K562 (cell line): Measurements from ENCODE around the gene ASGR1. TPM values are rescaled to one million over a fixed set of nuclear protein-coding genes. Genes with fewer than 3 reads are reported as not detected.
A peak's percentile ranks its signal among the peaks of the same experiment; 100 is the strongest.
"Not testable (repeated sequence)": the region's sequence is repeated elsewhere in the genome, so short reads cannot be mapped to it uniquely, and the experiment has no call there.

Experiments used
- ATAC-seq: fragments of 200-7000 bp; cut with Tn5 transposase; 3 replicates; pipeline ENCODE4 v1.9.1; 2020; ENCODE audit warnings: moderate library complexity
- BruUV-seq: library from RNA; stranded (reverse); fragments of 400-500 nt; replicated peaks from 2 replicates; lab custom pipeline; 2021; lab: Mats Ljungman, UMichigan
- CTCF ChIA-PET: fragments of 300-600 bp; formaldehyde crosslinking; extraction: SDS; loops from one replicate; lab custom pipeline; 2021; ENCODE audit warnings: low intra/inter-chr PET ratio; lab: Yijun Ruan, JAX
- POLR2A ChIA-PET: fragments of 300-600, 350-650 bp; sonication (Branson Sonifier 250); formaldehyde crosslinking; extraction: SDS; loops from one replicate; lab custom pipeline; 2021; ENCODE audit warnings: antibody characterized with exemption, inconsistent platforms; lab: Yijun Ruan, JAX
- DNase-seq, 4 experiments: peaks; one replicate each; pipeline versions ENCODE4 v3.0.0 to v3.0.0-alpha.2; 2011 to 2018; ENCODE audit warnings: low spot score in 3 of 4, mixed read lengths in 3 of 4; ENCODE audit errors: extremely low read depth in 1 of 4
- FAIRE-seq: peaks from 2 replicates; lab custom pipeline; 2011; peaks lifted over from hg19 to GRCh38; lab: Jason Lieb, UNC
- H2AFZ ChIP-seq: 2 replicates; pipeline ENCODE4 v1.6.0; 2011; ENCODE audit warnings: low read depth, low read length, control low read depth, inconsistent platforms
- H3K27ac ChIP-seq: fragments of 200-600 bp; 3 replicates; pipeline ENCODE4 v1.8.0; 2011; ENCODE audit warnings: low read depth, mild to moderate bottlenecking, control low read depth, inconsistent platforms, low read length, moderate library complexity, mixed read lengths; ENCODE audit errors: extremely low read depth
- H3K27me3 ChIP-seq, 2 experiments: fragments of 300-600 bp in 1 of 2; 2 replicates in 1 of 2; 3 replicates in 1 of 2; pipeline versions ENCODE4 v1.6.0 to v1.8.0; 2011; ENCODE audit warnings: inconsistent platforms in 2 of 2, low read length in 2 of 2, mild to moderate bottlenecking in 1 of 2, mixed read lengths in 1 of 2, moderate library complexity in 1 of 2; ENCODE audit not compliant: control insufficient read depth in 2 of 2, insufficient read depth in 2 of 2
- H3K36me3 ChIP-seq: fragments of 300-600 bp; 3 replicates; pipeline ENCODE4 v1.8.0; 2011; ENCODE audit warnings: mild to moderate bottlenecking, low read length, inconsistent platforms; ENCODE audit not compliant: control insufficient read depth, insufficient read depth
- H3K4me1 ChIP-seq, 2 experiments: fragments of 200-600 bp in 1 of 2; replicated peaks in 1 of 2; 2 replicates in 1 of 2; 3 replicates in 1 of 2; pipeline versions ENCODE4 v1.5.1 to v1.8.0; 2011; ENCODE audit warnings: inconsistent platforms in 2 of 2, low read length in 2 of 2, mild to moderate bottlenecking in 1 of 2, mixed read lengths in 1 of 2, moderate library complexity in 1 of 2; ENCODE audit not compliant: control insufficient read depth in 2 of 2, insufficient read depth in 2 of 2
- H3K4me2 ChIP-seq: 2 replicates; pipeline ENCODE4 v1.6.1; 2011; ENCODE audit warnings: low read length, control low read depth, inconsistent platforms, mixed read lengths; ENCODE audit not compliant: insufficient read depth
- H3K4me3 ChIP-seq: fragments of 200-600 bp; sonication (generic), shearing (Covaris generic); 2 replicates; pipeline ENCODE4 v1.5.1; 2016; ENCODE audit warnings: control low read depth, inconsistent platforms
- H3K79me2 ChIP-seq: fragments of 200-600 bp; 3 replicates; pipeline ENCODE4 v1.8.0; 2011; ENCODE audit warnings: low read length, inconsistent platforms; ENCODE audit not compliant: control insufficient read depth, insufficient read depth
- H3K9ac ChIP-seq, 2 experiments: 2 replicates each; pipeline versions ENCODE4 v1.6.0 to v1.6.1; 2011; ENCODE audit warnings: low read depth in 2 of 2, low read length in 2 of 2, control low read depth in 1 of 2, inconsistent platforms in 1 of 2, mild to moderate bottlenecking in 1 of 2, mixed read lengths in 1 of 2; ENCODE audit not compliant: insufficient read depth in 1 of 2
- H3K9me1 ChIP-seq: one replicate; pipeline ENCODE4 v1.6.0; 2011; ENCODE audit warnings: inconsistent platforms, mild to moderate bottlenecking, low read length, moderate library complexity; ENCODE audit not compliant: control insufficient read depth, insufficient read depth
- H3K9me3 ChIP-seq: replicated peaks from 2 replicates; pipeline ENCODE4 v1.5.1; 2011; ENCODE audit warnings: low read depth, low read length, inconsistent platforms; ENCODE audit not compliant: control insufficient read depth, insufficient read depth
- H4K20me1 ChIP-seq: replicated peaks from 2 replicates; pipeline ENCODE4 v1.6.1; 2011; ENCODE audit warnings: low read length, inconsistent platforms, mixed read lengths; ENCODE audit not compliant: control insufficient read depth, insufficient read depth
- BRF1 ChIP-seq: IDR thresholded peaks from 3 replicates; pipeline ENCODE4 v1.6.1; 2011; ENCODE audit warnings: borderline replicate concordance, mild to moderate bottlenecking; ENCODE audit not compliant: insufficient read length; ENCODE audit errors: extremely low read depth
- TCFL5 ChIP-seq: fragments of 250-450 bp; sonication (Bioruptor Pico); conservative IDR thresholded peaks from 2 replicates; pipeline ENCODE4 v1.6.1; 2021; ENCODE audit warnings: mild to moderate bottlenecking, moderate library complexity, matching md5 sums
- ZNF121 ChIP-seq: sonication (generic); formaldehyde crosslinking; conservative IDR thresholded peaks from 2 replicates; pipeline ENCODE4 v1.8.0; 2022; ENCODE audit warnings: missing genetic modification reagents
- WGBS: fragments of 100-300 bp; shearing (Covaris generic); methylation state at CpG from one replicate; pipeline ENCODE4 v1.1.6; 2016; ENCODE audit warnings: low coverage, mixed read lengths; ENCODE audit not compliant: insufficient coverage; ENCODE audit errors: missing lambda C conversion rate; 5-methylcytosine and 5-hydroxymethylcytosine counted together
- in situ Hi-C: fragments of 300-500 bp; cut with MboI; formaldehyde crosslinking; loops from 4 replicates; pipeline ENCODE4 v1.15.0; 2018; ENCODE audit warnings: inconsistent platforms, mixed read lengths
- intact Hi-C: fragments of 100-400 bp; cut with micrococcal nuclease; formaldehyde crosslinking; loops from 2 replicates; pipeline ENCODE4 v1.14.2; 2022
- polyA plus RNA-seq, 8 experiments: library from polyadenylated mRNA; depleted of rRNA in 4 of 8; stranded (reverse) in 5 of 8; unstranded in 3 of 8; fragments of >200 nt; fragmentation: Nextera tagmentation in 2 of 8; fragmentation: Illumina TruSeq in 1 of 8; extraction: Ambion mirVana in 2 of 8; extraction: Trizol in 1 of 8; gene quantifications; 2 replicates each; pipeline versions ENCODE4 v1.2.1 to v1.2.3, GENCODE V29; 2011 to 2014; ENCODE audit warnings: inconsistent platforms in 1 of 8, missing spikeins in 1 of 8
- total RNA-seq, 7 experiments: library from RNA; depleted of rRNA in 6 of 7; stranded (reverse); fragments of >200 nt in 6 of 7; fragmentation: Illumina TruSeq in 2 of 7; extraction: Trizol in 2 of 7; gene quantifications; 2 replicates each; pipeline versions ENCODE4 v1.2.1 to v1.2.3, GENCODE V29; 2011 to 2021; ENCODE audit warnings: low replicate concordance in 1 of 7
- TF ChIP-seq, protein P1 (sequence below): fragments of 450-650 bp; IDR thresholded peaks from 2 replicates; pipeline ENCODE4 v1.6.1; 2017; ENCODE audit warnings: mild to moderate bottlenecking, moderate library complexity
- TF ChIP-seq, protein P2 (sequence below): fragments of 150-350 bp; IDR thresholded peaks from 2 replicates; pipeline ENCODE4 v1.6.1; 2014; ENCODE audit warnings: low read depth, mild to moderate bottlenecking, low read length, borderline replicate concordance

Gene ASGR1
- total and polyA plus RNA-seq, 9 of the 15 experiments (the other 6 are each of a cell fraction or from before 2014, with no cell fraction given) = 0.11 to 1.0 (median 0.64) TPM; not detected in 2

DNA sequence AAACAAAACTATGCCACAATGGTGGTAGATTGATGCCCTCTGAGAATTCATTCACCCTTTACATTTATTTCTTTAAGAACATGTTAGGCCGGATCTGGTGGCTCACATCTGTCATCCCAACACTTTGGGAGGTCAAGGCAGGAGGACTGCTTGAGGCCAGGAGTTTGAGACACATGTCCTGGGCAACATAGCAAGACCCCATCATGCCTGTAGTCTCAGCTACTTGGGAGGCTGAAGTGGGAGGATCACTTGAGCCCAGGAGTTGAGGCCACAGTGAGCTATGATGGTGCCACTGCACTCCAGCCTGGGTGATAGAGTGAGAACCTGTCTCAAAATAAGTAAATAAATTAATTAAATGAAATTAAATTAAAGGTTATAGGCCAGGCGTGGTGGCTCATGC lies 2.9 kb upstream of the ASGR1 start:
- intact Hi-C loops, H3K27ac ChIP-seq, ATAC-seq, DNase-seq, H3K9me3 ChIP-seq, in situ Hi-C loops, H3K36me3 ChIP-seq, H3K9ac ChIP-seq, H3K27me3 ChIP-seq, H4K20me1 ChIP-seq, CTCF ChIA-PET, H3K4me3 ChIP-seq, H3K4me2 ChIP-seq, H3K79me2 ChIP-seq, POLR2A ChIA-PET, FAIRE-seq, H3K9me1 ChIP-seq, H2AFZ ChIP-seq, BruUV-seq: not testable (repeated sequence)
- peak; percentile 46; the same call in 1 of the 2 replicates for TF ChIP-seq ZNF121 (CRISPR knock-in tag)
- 8% methylated on average over 1 of the region's 2 CpGs for WGBS
- H3K4me1 ChIP-seq = peaks cover 3 to 13% of the 10 kb centered on the region in 2 experiments; a peak in 3 of 5 replicates

DNA sequence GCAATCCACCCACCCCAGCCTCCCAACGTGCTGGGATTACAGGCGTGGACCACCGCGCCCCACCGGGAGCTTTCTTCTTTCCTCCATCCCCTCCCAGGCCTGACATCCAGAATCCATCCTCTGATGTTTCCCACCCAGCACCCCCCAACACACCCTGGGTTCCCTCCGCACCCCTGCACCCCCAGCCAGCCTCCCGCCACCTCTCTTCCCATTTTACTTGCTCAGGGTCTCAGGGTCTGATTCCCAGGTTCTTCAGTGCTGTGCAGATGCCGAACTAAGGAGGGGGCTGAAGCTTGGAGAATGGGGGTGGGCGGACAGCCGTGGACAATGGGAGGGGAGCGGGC lies 225 bp downstream of the ASGR1 start:
- H3K9ac ChIP-seq = no peak overlapping the region
- no peak overlapping the region for H3K4me3 ChIP-seq
- DNase-seq (no peak), ATAC-seq (no peak), FAIRE-seq (no peak)
- H3K4me1 ChIP-seq = peaks cover 3 to 21% of the 10 kb centered on the region in 2 experiments; a peak in 3 of 5 replicates
- WGBS = 70% methylated on average over 4 of the region's 11 CpGs
- intact Hi-C loops (no loop called here), in situ Hi-C loops (no loop called here)
- no peak overlapping the region for H3K4me2 ChIP-seq
- H2AFZ ChIP-seq = no peak overlapping the region
- POLR2A ChIA-PET = no interaction called here
- H3K79me2 ChIP-seq = no peaks in the 10 kb centered on the region
- H3K27ac ChIP-seq = no peak overlapping the region
- H3K9me3 ChIP-seq = 0 out of 2 replicates have a peak, but pooled peaks cover 3% of the 10 kb centered on the region
- peaks cover 0 to 13% of the 10 kb centered on the region in 2 experiments; a peak in 2 of 5 replicates for H3K27me3 ChIP-seq
- no TSS peak for BruUV-seq
- no peaks in the 10 kb centered on the region for H3K36me3 ChIP-seq
- H3K9me1 ChIP-seq = no peaks in the 10 kb centered on the region
- no peaks in the 10 kb centered on the region for H4K20me1 ChIP-seq
- TF ChIP-seq TCFL5 (CRISPR knock-in tag) (no peak), BRF1 (no peak)
- TF ChIP-seq, protein P1, sequence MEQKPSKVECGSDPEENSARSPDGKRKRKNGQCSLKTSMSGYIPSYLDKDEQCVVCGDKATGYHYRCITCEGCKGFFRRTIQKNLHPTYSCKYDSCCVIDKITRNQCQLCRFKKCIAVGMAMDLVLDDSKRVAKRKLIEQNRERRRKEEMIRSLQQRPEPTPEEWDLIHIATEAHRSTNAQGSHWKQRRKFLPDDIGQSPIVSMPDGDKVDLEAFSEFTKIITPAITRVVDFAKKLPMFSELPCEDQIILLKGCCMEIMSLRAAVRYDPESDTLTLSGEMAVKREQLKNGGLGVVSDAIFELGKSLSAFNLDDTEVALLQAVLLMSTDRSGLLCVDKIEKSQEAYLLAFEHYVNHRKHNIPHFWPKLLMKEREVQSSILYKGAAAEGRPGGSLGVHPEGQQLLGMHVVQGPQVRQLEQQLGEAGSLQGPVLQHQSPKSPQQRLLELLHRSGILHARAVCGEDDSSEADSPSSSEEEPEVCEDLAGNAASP = no peak
- TF ChIP-seq, protein P2, sequence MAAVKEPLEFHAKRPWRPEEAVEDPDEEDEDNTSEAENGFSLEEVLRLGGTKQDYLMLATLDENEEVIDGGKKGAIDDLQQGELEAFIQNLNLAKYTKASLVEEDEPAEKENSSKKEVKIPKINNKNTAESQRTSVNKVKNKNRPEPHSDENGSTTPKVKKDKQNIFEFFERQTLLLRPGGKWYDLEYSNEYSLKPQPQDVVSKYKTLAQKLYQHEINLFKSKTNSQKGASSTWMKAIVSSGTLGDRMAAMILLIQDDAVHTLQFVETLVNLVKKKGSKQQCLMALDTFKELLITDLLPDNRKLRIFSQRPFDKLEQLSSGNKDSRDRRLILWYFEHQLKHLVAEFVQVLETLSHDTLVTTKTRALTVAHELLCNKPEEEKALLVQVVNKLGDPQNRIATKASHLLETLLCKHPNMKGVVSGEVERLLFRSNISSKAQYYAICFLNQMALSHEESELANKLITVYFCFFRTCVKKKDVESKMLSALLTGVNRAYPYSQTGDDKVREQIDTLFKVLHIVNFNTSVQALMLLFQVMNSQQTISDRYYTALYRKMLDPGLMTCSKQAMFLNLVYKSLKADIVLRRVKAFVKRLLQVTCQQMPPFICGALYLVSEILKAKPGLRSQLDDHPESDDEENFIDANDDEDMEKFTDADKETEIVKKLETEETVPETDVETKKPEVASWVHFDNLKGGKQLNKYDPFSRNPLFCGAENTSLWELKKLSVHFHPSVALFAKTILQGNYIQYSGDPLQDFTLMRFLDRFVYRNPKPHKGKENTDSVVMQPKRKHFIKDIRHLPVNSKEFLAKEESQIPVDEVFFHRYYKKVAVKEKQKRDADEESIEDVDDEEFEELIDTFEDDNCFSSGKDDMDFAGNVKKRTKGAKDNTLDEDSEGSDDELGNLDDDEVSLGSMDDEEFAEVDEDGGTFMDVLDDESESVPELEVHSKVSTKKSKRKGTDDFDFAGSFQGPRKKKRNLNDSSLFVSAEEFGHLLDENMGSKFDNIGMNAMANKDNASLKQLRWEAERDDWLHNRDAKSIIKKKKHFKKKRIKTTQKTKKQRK = no peak
- CTCF ChIA-PET = no interaction called here
